LNCaP clone FGC (cell line): ENCODE data around the gene GRAMD1A.
A peak's percentile ranks its signal among the peaks of the same experiment; 100 is the strongest.
"Not testable (repeated sequence)": the region's sequence is repeated elsewhere in the genome, so short reads cannot be mapped to it uniquely, and the experiment has no call there.

ENCODE experiments used
- DNase-seq: peaks from one replicate; pipeline ENCODE4 v3.0.0-alpha.2; 2011; ENCODE audit warnings: low read depth
- H3K4me3 ChIP-seq: 2 replicates; pipeline ENCODE4 v1.5.1; 2011; ENCODE audit warnings: mild to moderate bottlenecking, low read depth, low read length, control low read depth
- TF ChIP-seq, protein P1 (sequence below): IDR thresholded peaks from 2 replicates; pipeline ENCODE4 v1.5.1; 2012; ENCODE audit warnings: mild to moderate bottlenecking; ENCODE audit not compliant: control insufficient read depth, insufficient read depth; ENCODE audit errors: extremely low read depth

GRAMD1A gene

DNA sequence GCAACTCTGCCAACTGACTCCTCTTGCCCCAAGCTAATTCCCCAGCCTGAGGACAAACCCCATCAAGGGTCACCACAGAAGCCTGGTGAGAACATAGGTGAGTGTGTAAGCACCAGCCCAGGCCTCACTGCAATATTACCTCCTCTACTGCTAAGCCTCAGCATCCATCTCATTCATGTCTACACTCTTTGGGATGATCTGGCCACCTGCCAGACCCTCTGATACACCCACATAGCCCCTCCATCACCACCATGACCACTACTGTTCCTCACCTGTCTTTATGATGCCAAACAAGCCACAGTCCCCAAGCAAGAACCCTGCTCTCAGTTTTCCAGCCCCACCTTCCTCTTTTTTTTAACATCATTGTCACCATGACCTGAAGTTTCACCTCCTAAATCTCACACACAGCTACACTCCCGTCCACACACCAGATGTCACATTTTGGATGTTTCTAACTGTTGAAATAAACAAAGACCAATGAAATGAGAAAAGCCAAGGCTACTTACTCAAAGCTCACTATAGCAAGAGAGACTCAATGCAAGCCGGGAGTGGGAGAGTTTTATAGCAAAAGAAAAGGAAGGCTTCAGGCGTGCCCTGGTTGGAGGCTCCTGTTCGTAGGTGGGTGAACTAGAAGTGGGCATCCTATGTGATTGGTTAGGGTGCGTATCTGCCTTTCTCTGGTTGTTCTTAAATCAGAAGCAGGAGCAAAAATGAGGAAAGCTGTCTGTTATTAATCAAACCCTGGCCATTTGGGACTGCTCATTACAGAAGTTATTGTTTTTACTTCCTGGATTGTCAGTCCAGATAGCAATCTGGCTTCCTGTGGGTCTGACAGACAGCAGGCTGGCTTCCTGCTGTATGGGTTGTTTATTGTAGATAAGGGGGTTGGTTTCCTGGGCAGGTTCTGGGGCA, 38.1 kb upstream of the GRAMD1A start:
- TF ChIP-seq, protein P1, sequence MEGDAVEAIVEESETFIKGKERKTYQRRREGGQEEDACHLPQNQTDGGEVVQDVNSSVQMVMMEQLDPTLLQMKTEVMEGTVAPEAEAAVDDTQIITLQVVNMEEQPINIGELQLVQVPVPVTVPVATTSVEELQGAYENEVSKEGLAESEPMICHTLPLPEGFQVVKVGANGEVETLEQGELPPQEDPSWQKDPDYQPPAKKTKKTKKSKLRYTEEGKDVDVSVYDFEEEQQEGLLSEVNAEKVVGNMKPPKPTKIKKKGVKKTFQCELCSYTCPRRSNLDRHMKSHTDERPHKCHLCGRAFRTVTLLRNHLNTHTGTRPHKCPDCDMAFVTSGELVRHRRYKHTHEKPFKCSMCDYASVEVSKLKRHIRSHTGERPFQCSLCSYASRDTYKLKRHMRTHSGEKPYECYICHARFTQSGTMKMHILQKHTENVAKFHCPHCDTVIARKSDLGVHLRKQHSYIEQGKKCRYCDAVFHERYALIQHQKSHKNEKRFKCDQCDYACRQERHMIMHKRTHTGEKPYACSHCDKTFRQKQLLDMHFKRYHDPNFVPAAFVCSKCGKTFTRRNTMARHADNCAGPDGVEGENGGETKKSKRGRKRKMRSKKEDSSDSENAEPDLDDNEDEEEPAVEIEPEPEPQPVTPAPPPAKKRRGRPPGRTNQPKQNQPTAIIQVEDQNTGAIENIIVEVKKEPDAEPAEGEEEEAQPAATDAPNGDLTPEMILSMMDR, result no peak
- H3K4me3 ChIP-seq, result peak overlapping the region; percentile 95
- no peak for DNase-seq

DNA sequence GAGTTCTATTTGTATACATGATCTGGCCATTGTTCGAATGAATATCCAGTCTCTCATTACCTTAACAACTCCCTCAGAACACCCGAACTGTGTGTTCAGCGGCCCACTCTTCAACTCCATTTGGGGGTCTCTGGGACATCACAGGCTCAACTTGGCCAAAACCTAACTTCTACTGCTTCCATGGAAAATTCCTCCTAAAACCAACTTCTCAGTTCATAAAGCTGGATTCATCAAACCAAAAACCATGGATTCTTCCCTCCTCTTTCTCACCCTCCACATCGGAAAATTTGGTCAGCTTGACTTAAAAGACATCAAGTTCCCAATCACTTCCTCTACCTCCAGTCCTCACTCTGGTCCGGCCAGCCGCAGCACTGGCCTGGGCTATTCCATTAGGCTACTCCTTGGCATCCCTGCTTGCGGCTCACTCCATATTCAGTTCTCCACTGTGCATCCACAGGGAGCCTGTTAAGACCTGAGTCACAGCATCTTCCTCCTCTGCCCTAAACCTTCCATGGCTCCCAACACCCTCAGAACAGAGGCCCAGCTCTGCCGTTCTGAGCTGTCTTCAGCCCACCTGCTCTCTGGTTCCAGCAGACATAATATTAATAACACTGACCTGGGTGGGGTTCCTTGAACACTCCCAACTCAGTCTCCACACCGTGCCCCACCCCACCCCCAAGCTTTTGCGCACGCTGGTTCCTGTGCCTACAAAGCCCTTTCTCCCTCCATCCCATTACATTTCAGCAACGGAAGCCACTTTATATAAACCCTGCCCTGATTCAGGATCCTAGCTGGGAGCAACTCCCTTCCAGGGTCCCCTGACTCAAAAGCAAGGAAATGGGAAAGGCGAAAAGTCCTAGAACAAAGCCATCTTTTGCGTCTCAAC, 37.2 kb upstream of the GRAMD1A start:
- no peak for DNase-seq
- peak overlapping the region; percentile 95 for H3K4me3 ChIP-seq
- TF ChIP-seq, protein P1, result no peak

DNA sequence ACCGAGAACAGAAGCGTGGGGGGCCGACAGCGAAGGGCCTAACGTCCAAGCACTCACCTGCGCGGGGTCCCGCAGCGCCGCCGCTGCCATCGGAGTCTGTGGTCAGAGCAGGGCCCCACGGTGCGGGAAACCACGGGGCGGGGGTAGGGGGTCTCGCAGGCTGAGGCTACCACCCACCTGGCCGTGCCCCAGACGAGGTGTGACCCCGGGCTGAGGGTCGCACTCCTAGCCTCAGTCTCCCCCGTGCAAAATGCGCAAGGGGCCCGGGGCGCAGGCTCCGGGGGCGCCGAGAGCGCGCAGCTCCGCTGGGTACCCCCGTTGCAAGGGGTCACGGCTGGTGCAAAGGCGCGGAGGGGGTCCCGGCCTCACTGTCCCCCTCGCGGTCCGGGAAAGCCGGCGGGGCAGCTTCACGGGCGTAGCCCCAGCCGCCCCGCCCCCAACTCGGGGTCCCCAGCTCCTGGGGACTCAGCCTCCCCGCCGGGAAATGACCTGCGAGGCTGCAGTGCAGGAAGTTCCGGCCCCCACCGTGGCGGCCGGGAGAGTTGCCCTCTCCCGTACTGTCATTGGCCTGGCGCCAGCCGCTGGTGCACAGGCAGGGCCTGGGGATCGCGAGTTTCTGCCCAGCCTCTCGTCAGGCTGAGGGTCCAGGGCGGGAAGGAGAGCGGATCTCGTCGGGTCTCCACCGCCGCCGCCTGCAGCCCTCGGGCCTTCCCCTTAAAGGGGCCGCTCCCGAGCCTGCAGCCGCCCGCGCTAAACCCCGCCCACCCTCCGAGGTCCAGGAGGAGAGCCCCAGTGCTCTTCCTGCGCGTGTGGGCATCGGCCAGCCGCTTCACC, 36.3 kb upstream of the GRAMD1A start, which contains the start of gene ZNF792:
Gene ZNF792 (minus strand): TSS at position 657 of the 834 bp plus-strand sequence. CDS start 567 bp downstream, at position 90.
- peak within 1 kb of the TSS; percentile 95 for H3K4me3 ChIP-seq
- TF ChIP-seq, protein P1, result no peak
- no peak for DNase-seq

DNA sequence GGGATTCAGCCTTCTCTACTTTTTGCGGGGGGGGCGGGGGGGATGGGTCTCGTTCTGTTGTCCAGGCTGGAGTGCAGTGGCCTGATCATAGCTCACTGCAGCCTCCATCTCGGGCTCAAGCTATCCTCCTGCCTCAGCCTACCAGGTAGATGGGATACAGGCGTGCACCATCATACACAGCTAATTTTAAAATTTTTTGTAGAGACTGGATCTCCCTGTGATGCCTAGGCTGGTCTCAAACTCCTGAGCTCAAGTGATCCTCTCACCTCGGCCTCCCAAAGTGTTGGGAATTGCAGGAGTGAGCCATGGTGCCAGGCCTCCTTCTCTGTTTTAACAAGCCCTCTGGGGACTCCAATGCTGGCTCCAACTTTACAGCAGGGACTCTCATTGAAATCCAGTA, 35.5 kb upstream of the GRAMD1A start:
- TF ChIP-seq, protein P1, result no peak
- no peak for DNase-seq
- H3K4me3 ChIP-seq, result no peak overlapping the region

DNA sequence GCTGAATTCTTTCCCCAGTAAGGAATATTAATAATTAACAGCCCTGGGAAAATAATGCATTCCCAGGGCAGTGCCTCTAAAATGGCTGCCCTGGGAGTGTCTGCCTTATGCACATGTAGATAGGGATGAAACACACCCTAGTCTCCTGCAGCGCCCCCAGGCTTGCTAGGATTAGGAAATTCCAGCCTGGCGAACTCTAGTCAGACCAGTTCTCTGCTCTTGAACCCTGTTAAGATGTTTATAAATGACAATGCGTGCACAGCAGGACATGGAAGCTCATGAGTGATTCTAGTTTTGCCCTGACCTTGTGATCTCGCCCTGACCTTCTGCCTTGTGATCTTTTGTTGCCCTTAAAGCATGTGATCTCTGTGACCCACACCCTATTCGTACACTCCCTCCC, 34.6 kb upstream of the GRAMD1A start:
- not testable (repeated sequence) for DNase-seq, H3K4me3 ChIP-seq

DNA sequence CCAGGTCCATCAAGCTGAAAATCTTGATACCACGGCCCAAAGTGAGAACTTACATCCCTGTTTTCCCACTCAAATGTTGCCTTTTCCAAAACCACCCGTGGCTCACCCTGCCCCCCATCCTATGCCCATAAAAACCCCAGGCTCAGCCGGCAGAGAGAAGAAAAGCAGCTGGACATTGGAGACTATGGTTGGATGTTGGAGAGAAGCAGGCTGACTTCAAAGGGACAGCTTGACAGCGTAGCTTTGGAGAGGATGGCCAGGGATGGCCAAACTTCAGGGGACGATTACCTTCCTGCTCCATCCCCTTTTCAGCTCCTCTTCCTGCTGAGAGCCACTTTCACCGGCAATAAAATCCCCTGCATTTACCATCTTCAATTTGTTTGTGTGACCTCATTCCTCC, 32.6 kb upstream of the GRAMD1A start:
- no peak for DNase-seq
- TF ChIP-seq, protein P1, result no peak
- no peak overlapping the region for H3K4me3 ChIP-seq
